Fibroblast of lung (primary cell): ENCODE data around the gene ZNF618. TPM values are rescaled to one million over a fixed set of nuclear protein-coding genes. Genes with fewer than 3 reads are reported as not detected.

Experiments
- DNase-seq, 2 donors: peaks; one replicate each; pipeline versions ENCODE4 v3.0.0 to v3.0.0-alpha.2; 2010; ENCODE audit warnings: low read depth in 2 of 2
- H2AFZ ChIP-seq: 2 replicates; pipeline ENCODE4 v1.5.1; 2012; ENCODE audit warnings: low read length, control low read depth, inconsistent platforms
- H3K27ac ChIP-seq: 2 replicates; pipeline ENCODE4 v1.5.1; 2011; ENCODE audit warnings: low read length, control low read depth; ENCODE audit not compliant: insufficient read depth
- H3K27me3 ChIP-seq: 2 replicates; pipeline ENCODE4 v1.5.1; 2011; ENCODE audit warnings: mild to moderate bottlenecking, low read length; ENCODE audit not compliant: control insufficient read depth, insufficient read depth
- H3K36me3 ChIP-seq: 2 replicates; pipeline ENCODE4 v1.5.1; 2011; ENCODE audit warnings: low read length; ENCODE audit not compliant: control insufficient read depth, insufficient read depth
- H3K4me1 ChIP-seq: 2 replicates; pipeline ENCODE4 v1.5.1; 2011; ENCODE audit warnings: low read length; ENCODE audit not compliant: control insufficient read depth, insufficient read depth; ENCODE audit errors: extremely low read depth
- H3K4me2 ChIP-seq: 2 replicates; pipeline ENCODE4 v1.5.1; 2011; ENCODE audit warnings: low read length, control low read depth; ENCODE audit not compliant: insufficient read depth; ENCODE audit errors: extremely low read depth
- H3K4me3 ChIP-seq, 4 experiments: fragments of 200-600 bp in 1 of 4; sonication (generic) in 1 of 4; replicated peaks in 1 of 4; 2 replicates each; pipeline ENCODE4 v1.5.1; 2011 to 2016; ENCODE audit warnings: low read length in 4 of 4, low read depth in 3 of 4, mild to moderate bottlenecking in 3 of 4, control low read depth in 2 of 4, inconsistent platforms in 1 of 4, mixed read lengths in 1 of 4; ENCODE audit not compliant: insufficient read depth in 1 of 4; ENCODE audit errors: control extremely low read depth in 1 of 4
- H3K79me2 ChIP-seq: 2 replicates; pipeline ENCODE4 v1.5.1; 2012; ENCODE audit warnings: mild to moderate bottlenecking, low read length, inconsistent platforms; ENCODE audit not compliant: control insufficient read depth, insufficient read depth
- H3K9ac ChIP-seq: 2 replicates; pipeline ENCODE4 v1.5.1; 2011; ENCODE audit warnings: mild to moderate bottlenecking, low read length, control low read depth; ENCODE audit not compliant: insufficient read depth
- H3K9me3 ChIP-seq: 2 replicates; pipeline ENCODE4 v1.5.1; 2012; ENCODE audit warnings: low read depth, low read length; ENCODE audit not compliant: control insufficient read depth, insufficient read depth
- H4K20me1 ChIP-seq: 2 replicates; pipeline ENCODE4 v1.5.1; 2011; ENCODE audit warnings: low read length; ENCODE audit not compliant: control insufficient read depth, insufficient read depth; ENCODE audit errors: extremely low read depth
- EZH2 ChIP-seq: IDR thresholded peaks from 2 replicates; pipeline ENCODE4 v1.5.1; 2012; ENCODE audit warnings: low read length, control low read depth, mild to moderate bottlenecking; ENCODE audit errors: missing control alignments
- polyA plus RNA-seq, 2 donors: library from polyadenylated mRNA; depleted of rRNA in 1 of 2; stranded (reverse) in 1 of 2; unstranded in 1 of 2; fragments of >200 nt; gene quantifications; 2 replicates each; pipeline ENCODE4 v1.2.1, GENCODE V29; 2011 to 2012; ENCODE audit warnings: missing spikeins in 1 of 2
- total RNA-seq: library from RNA; depleted of rRNA; stranded (reverse); fragments of >200 nt; gene quantifications from 2 replicates; pipeline ENCODE4 v1.2.1, GENCODE V29; 2014
- TF ChIP-seq, protein P1 (sequence below), 2 donors: IDR thresholded peaks in 1 of 2; conservative IDR thresholded peaks in 1 of 2; 1 replicate in 1 of 2; 2 replicates in 1 of 2; pipeline ENCODE4 v1.5.1; 2011 to 2012; ENCODE audit warnings: low read length in 2 of 2, control low read depth in 1 of 2, inconsistent platforms in 1 of 2, low read depth in 1 of 2, mild to moderate bottlenecking in 1 of 2

ZNF618 gene
- total and polyA plus RNA-seq, 2 donors (not counting 1 experiment from before 2014, with no cell fraction given), result 6.6 to 8.6 TPM

DNA sequence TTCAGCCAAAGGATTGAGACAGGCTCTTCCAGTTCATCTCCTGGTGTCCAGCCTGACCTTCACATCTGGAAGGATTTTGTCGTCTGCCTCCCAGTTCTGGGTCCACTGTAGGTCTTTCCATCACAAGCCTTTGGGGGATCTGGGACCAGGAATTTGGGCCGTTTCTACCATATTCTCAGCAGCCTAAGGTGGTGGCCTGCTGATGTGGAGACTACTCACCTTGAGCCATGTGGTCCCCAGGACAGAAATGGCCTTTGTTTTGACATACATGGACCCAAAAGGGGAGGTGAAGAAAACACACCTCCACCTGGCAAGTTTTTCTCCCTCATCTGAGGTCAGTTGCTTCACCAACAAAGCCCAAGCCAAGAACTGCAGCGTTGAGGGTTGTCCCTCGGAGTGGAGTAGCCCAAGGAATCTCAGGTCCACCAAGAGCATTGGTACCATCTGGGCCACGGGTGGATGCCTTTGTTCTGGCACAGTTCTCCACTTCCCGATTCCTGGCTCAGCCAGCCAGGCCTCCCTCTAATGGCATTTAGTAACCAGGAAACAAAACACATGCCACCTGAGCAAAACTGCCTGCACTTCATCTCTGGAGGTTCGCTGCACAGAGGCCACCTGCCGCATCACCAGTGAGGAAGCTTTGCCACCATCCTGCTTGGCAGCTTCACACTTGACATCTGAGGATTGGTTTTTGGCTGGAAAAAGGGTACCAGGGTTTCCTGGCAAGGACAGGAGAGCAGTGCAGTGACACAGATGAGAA is 177.3 kb downstream of the ZNF618 start:
- peaks cover 22% of the 10 kb centered on the region for H3K36me3 ChIP-seq
- H4K20me1 ChIP-seq, result no peaks in the 10 kb centered on the region
- TF ChIP-seq, protein P1, sequence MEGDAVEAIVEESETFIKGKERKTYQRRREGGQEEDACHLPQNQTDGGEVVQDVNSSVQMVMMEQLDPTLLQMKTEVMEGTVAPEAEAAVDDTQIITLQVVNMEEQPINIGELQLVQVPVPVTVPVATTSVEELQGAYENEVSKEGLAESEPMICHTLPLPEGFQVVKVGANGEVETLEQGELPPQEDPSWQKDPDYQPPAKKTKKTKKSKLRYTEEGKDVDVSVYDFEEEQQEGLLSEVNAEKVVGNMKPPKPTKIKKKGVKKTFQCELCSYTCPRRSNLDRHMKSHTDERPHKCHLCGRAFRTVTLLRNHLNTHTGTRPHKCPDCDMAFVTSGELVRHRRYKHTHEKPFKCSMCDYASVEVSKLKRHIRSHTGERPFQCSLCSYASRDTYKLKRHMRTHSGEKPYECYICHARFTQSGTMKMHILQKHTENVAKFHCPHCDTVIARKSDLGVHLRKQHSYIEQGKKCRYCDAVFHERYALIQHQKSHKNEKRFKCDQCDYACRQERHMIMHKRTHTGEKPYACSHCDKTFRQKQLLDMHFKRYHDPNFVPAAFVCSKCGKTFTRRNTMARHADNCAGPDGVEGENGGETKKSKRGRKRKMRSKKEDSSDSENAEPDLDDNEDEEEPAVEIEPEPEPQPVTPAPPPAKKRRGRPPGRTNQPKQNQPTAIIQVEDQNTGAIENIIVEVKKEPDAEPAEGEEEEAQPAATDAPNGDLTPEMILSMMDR (conservative IDR thresholded peaks at IDR 0.05 in 1 of 2, IDR thresholded peaks at IDR 0.05 in 1 of 2; ENCODE audit: low read depth in 1 of 2, low read length in 2 of 2), result no peak
- no peak for TF ChIP-seq EZH2
- H3K27me3 ChIP-seq, result no peaks in the 10 kb centered on the region
- H3K27ac ChIP-seq, result no peak overlapping the region
- no peaks in the 10 kb centered on the region for H3K79me2 ChIP-seq
- DNase-seq, result no peak
- no peak overlapping the region for H2AFZ ChIP-seq
- no peak overlapping the region for H3K9ac ChIP-seq
- H3K4me1 ChIP-seq, result no peaks in the 10 kb centered on the region
- H3K4me2 ChIP-seq, result no peak overlapping the region
- no peak overlapping the region for H3K4me3 ChIP-seq
- no peaks in the 10 kb centered on the region for H3K9me3 ChIP-seq

DNA sequence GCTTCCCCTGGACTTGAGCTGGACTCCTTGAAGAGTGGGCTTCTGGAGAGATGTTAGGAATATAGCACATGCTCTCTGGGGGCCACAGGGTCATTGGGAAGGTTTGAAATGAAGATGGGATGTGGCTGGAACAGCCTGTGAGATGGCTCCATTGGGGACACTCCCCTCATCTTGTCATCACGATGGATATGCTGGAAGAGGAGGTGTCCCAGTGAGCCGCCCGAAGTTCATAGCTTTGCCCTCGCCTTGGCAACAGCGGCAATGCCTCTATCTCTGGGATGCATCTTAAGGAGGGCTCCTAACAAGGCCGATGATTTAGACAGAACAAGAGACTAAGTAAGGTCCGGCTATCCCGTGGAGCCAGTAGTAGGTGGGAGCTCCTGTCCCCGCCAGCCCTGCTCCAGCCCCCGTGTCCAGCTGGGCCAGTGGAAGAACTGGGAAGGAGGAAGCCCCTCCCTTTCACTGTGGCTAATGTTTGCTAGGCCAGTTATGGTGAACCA is 178.1 kb downstream of the ZNF618 start:
- Histone ChIP-seq H3K9me3 (no peaks in the 10 kb centered on the region), H3K4me1 (no peaks in the 10 kb centered on the region), H3K4me2 (no peak overlapping the region), H3K36me3 (peaks cover 16% of the 10 kb centered on the region), H3K27ac (no peak overlapping the region), H3K9ac (no peak overlapping the region), H3K27me3 (no peaks in the 10 kb centered on the region), H3K4me3 (no peak overlapping the region), H2AFZ (no peak overlapping the region), H3K79me2 (no peaks in the 10 kb centered on the region), H4K20me1 (no peaks in the 10 kb centered on the region)
- no peak for DNase-seq
- TF ChIP-seq, protein P1 (conservative IDR thresholded peaks at IDR 0.05 in 1 of 2, IDR thresholded peaks at IDR 0.05 in 1 of 2; ENCODE audit: low read depth in 1 of 2, low read length in 2 of 2), result no peak
- TF ChIP-seq EZH2, result no peak

DNA sequence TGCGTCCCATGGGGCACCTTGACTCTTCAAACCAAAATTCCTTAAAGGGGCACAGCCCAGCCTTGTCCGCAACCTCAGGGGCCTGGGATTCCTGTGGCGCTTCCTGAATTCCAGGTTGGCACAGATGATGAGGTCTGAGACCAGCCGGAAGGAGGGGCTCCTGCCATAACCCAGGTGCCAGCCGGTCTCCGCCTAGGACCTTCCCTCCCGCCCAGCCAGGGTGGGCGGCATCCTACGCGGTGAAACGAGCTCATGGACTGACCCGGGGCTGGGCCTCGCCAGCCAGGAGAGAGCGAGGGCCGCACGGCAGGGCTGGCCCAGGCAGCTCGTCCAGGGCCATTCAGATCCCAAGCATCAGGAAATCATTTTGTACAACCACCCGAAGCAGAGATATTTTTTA is 179.0 kb downstream of the ZNF618 start:
- DNase-seq, result no peak
- H2AFZ ChIP-seq, result no peak overlapping the region
- H3K36me3 ChIP-seq, result peaks cover 10% of the 10 kb centered on the region
- no peak overlapping the region for H3K9ac ChIP-seq
- H3K27ac ChIP-seq, result no peak overlapping the region
- H3K27me3 ChIP-seq, result no peaks in the 10 kb centered on the region
- no peaks in the 10 kb centered on the region for H4K20me1 ChIP-seq
- TF ChIP-seq EZH2, result no peak
- no peaks in the 10 kb centered on the region for H3K79me2 ChIP-seq
- H3K4me3 ChIP-seq, result no peak overlapping the region
- no peak overlapping the region for H3K4me2 ChIP-seq
- H3K9me3 ChIP-seq, result no peaks in the 10 kb centered on the region
- no peaks in the 10 kb centered on the region for H3K4me1 ChIP-seq
